Memory B cell (primary cell): ENCODE data around the gene LRMDA.

Experiments used
- ATAC-seq: fragments of 150-1000 bp; cut with Tn5 transposase; 2 replicates; pipeline ENCODE4 v1.10.0; 2021; ENCODE audit warnings: low read depth, mild to moderate bottlenecking, moderate library complexity
- DNase-seq, 2 donors: peaks; one replicate each; pipeline ENCODE4 v3.0.0; 2022; ENCODE audit warnings: low spot score in 2 of 2
- H3K27ac Mint-ChIP-seq: one replicate; pipeline ENCODE4 v1.8.0; 2022; ENCODE audit warnings: mild to moderate bottlenecking, moderate library complexity, mixed read lengths
- H3K27me3 Mint-ChIP-seq: one replicate; pipeline ENCODE4 v1.8.0; 2022; ENCODE audit warnings: mixed read lengths
- H3K36me3 Mint-ChIP-seq: one replicate; pipeline ENCODE4 v1.8.0; 2022; ENCODE audit warnings: mild to moderate bottlenecking, mixed read lengths
- H3K4me1 Mint-ChIP-seq: one replicate; pipeline ENCODE4 v1.8.0; 2022; ENCODE audit warnings: mixed read lengths
- H3K4me3 Mint-ChIP-seq: one replicate; pipeline ENCODE4 v1.8.0; 2022; ENCODE audit warnings: mild to moderate bottlenecking, moderate library complexity, mixed read lengths
- H3K9me3 Mint-ChIP-seq: one replicate; pipeline ENCODE4 v1.8.0; 2022; ENCODE audit warnings: mixed read lengths

Gene LRMDA

DNA sequence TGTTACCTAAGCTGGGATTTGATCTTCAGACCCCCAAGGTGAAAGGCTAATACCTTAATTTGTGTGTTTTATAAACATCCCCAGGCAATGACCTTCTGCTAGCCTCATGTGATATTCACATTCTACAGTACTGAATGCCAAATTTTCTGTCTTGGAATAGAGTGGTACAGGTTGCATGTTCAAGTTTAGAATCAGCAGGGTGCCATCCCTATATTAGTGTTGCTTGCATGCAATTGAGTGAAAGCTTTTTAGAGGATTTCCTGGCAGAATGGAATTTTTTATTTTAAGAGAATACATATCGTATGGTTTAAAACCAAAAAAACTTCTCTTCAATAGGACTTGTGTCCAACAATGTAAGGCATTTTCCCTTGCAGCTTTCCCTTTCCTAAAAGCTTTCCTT is 107.3 kb downstream of the LRMDA start:
- Mint-ChIP-seq H3K4me3 (no peak overlapping the region), H3K4me1 (no peaks in the 10 kb centered on the region)
- ATAC-seq, result no peak

DNA sequence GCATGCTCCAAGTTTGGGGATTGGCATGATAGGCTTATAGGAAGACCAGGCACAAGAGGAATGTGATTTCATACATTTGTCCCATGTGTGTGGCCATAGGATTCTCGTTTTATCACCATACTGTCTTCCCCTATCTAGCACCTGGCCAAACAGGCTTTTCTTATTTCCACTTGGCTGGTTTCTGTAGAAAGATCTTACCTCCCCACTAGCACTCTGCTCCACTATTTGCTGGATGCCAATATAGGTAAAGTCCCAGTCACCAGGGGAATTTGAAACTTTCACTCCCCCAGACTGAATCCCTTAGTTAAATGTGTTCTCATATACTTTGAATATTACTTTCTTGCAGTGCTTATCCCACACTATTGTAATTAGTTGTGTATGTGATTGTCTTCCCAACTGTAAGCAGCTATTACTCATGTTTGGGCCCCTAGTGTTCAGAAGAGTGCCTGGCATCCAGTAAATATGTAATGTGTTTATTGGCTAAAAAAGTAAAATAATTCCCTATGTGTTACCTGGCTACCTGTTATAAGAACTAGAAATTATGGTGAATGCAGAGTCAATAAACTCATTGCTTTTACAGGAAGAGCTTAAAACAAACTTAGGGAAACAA is 109.0 kb downstream of the LRMDA start:
- no peaks in the 10 kb centered on the region for H3K4me1 Mint-ChIP-seq
- peaks cover 5% of the 10 kb centered on the region for H3K27me3 Mint-ChIP-seq
- H3K27ac Mint-ChIP-seq, result no peak overlapping the region
- no peaks in the 10 kb centered on the region for H3K9me3 Mint-ChIP-seq
- DNase-seq, result no peak
- ATAC-seq, result no peak
- H3K36me3 Mint-ChIP-seq, result no peaks in the 10 kb centered on the region
- no peak overlapping the region for H3K4me3 Mint-ChIP-seq

More for the DNA sequence above, 107.3 kb downstream of the LRMDA start:
- Mint-ChIP-seq H3K27me3 (peaks cover 5% of the 10 kb centered on the region), H3K27ac (no peak overlapping the region), H3K9me3 (no peaks in the 10 kb centered on the region), H3K36me3 (no peaks in the 10 kb centered on the region)
- DNase-seq, result no peak

DNA sequence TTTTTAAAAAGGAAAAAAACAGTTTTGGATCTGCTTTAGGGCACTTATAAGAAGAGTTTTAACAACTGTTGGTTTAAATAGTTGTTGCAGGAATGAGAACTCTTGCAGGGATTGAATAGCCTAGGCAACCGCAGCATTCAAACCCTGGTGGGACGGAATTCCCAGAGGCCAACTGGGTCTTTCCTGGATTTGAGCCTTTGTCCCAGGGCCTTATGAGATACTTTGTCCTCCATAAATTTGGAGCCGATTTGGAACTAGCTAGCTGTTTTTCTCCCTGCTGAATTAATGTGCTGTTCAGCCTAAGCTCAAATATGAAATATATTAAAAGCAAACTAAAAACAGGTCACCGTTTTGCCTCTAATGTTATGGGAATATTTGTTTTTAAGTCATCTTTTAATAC is 109.6 kb downstream of the LRMDA start:
- Mint-ChIP-seq H3K27ac (no peak overlapping the region), H3K27me3 (peaks cover 5% of the 10 kb centered on the region), H3K36me3 (no peaks in the 10 kb centered on the region), H3K4me3 (no peak overlapping the region), H3K4me1 (no peaks in the 10 kb centered on the region), H3K9me3 (no peaks in the 10 kb centered on the region)
- ATAC-seq, result no peak
- no peak for DNase-seq

DNA sequence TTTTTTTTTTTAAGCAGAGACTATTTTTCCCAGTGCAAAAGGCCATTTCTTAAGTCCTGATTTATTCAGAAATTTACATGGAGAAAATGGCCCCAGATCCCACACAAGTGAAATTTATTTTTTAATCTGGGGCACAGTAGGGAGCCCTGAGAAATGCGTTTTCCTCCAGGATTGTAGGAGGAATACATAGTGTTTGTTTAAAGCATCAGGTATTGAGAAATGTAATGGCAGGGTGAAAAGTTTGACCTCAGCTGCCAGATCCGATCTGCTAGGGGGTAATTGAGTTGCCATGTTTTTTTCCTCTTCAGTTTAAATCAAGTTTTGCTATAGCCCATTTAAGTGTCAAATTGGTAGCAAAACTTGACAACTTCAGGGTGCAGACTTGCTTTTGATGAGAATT is 110.0 kb downstream of the LRMDA start:
- no peak for ATAC-seq
- DNase-seq, result no peak
- Mint-ChIP-seq H3K9me3 (no peaks in the 10 kb centered on the region), H3K4me1 (no peaks in the 10 kb centered on the region), H3K27me3 (peaks cover 5% of the 10 kb centered on the region), H3K36me3 (no peaks in the 10 kb centered on the region), H3K4me3 (no peak overlapping the region), H3K27ac (no peak overlapping the region)

DNA sequence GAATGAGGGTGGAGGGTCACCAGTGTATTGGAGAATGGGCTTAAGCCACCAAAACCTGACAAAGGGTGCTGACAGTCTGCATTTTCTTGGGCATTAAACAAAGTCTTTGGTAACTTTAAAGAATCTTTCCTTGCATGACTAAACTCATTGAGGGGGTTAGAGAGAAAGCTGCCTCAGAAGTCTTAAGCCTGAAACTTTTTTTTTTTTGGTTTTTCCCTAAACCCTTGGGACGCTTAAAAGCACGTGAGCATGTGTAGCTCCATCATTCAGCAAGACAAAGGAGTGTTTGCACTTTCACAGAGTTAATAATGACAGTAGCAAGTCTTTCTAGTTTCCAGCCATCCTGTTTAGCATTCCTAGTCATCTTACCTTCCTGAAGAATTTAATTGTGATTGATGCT is 110.7 kb downstream of the LRMDA start:
- H3K4me3 Mint-ChIP-seq, result no peak overlapping the region
- ATAC-seq, result no peak

DNA sequence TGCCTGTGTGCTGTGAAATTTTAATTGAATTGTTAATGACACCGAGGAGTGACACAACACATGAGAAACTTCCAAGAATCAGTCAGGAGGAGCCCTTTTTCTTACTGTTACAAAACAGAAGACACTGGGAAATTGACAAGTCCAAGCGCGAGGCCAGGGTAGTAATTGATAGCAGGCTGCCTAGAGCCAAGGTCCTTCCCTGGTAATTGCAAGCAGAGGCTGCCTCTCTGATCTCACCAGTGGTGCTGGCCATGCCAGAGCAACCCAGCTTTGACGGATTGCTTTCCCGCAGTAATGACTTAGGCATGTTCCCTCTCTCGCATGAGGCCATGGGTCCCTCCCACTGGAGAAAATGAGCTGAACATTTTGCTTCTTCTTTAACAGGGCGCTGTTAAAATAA is 111.5 kb downstream of the LRMDA start:
- Mint-ChIP-seq H3K4me3 (no peak overlapping the region), H3K27me3 (peaks cover 6% of the 10 kb centered on the region), H3K9me3 (no peaks in the 10 kb centered on the region), H3K36me3 (no peaks in the 10 kb centered on the region), H3K27ac (no peak overlapping the region), H3K4me1 (no peaks in the 10 kb centered on the region)
- DNase-seq (no peak), ATAC-seq (no peak)

More for the DNA sequence above, 110.7 kb downstream of the LRMDA start:
- peaks cover 6% of the 10 kb centered on the region for H3K27me3 Mint-ChIP-seq
- H3K9me3 Mint-ChIP-seq, result no peaks in the 10 kb centered on the region
- no peak for DNase-seq
- H3K27ac Mint-ChIP-seq, result no peak overlapping the region
- H3K4me1 Mint-ChIP-seq, result no peaks in the 10 kb centered on the region
- no peaks in the 10 kb centered on the region for H3K36me3 Mint-ChIP-seq

DNA sequence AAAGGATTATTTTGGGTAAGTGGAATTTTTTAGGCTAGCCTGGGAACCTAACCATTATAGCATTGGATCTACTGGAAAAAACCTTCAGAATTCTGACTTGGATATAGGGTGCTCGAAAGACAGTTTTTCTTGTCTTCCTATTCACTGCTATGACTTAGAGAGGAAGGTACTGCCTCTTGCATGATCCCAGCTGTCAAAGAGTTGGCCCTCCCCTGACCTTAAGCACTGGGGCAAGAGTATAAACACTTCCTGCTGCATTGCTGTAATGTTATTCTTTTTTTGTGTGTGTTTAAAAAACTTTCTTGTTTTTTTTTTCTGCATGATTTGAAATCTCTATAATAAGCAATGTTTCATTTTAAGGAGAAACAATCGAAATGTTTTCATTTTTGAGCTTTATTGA is 113.0 kb downstream of the LRMDA start:
- DNase-seq (no peak), ATAC-seq (no peak)
- no peak overlapping the region for H3K4me3 Mint-ChIP-seq
- no peak overlapping the region for H3K27ac Mint-ChIP-seq
- no peaks in the 10 kb centered on the region for H3K36me3 Mint-ChIP-seq
- no peaks in the 10 kb centered on the region for H3K9me3 Mint-ChIP-seq
- H3K4me1 Mint-ChIP-seq, result no peaks in the 10 kb centered on the region
- H3K27me3 Mint-ChIP-seq, result peaks cover 4% of the 10 kb centered on the region

DNA sequence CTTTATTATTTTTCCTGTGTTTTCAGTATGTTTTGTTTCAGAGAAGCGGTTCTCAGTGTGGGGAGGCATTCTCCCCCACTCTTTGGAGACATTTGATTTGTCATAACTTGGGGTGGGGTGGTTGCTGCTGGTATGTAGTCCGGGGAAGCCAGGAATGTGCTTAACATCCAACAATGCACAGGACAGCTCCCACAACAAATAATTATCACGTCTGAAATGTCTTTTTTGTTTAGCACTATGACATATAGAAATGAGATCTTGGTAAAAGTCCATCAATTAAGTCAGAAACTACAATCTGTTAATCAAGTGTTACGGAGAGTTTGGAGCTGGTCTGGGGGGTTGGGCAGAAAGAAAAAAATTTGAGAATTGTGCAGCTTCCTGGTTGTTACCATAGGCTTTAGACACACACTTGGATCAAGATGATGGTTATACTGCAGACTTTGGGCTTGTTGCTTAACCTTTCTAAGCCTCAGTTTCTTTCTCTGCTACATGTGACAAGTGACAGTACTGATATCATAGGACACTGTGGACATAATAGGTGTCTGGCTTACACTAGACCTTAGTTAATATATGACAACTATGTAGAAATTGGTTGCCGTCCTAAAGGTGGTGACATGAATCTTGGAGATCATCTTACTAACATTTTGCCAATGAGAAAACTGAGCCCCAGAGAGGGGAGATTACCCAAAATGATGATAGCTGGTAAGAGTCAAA is 113.7 kb downstream of the LRMDA start:
- no peak overlapping the region for H3K27ac Mint-ChIP-seq
- no peaks in the 10 kb centered on the region for H3K4me1 Mint-ChIP-seq
- H3K27me3 Mint-ChIP-seq, result peaks cover 4% of the 10 kb centered on the region
- DNase-seq (no peak), ATAC-seq (no peak)
- H3K36me3 Mint-ChIP-seq, result no peaks in the 10 kb centered on the region
- H3K4me3 Mint-ChIP-seq, result no peak overlapping the region
- H3K9me3 Mint-ChIP-seq, result no peaks in the 10 kb centered on the region

DNA sequence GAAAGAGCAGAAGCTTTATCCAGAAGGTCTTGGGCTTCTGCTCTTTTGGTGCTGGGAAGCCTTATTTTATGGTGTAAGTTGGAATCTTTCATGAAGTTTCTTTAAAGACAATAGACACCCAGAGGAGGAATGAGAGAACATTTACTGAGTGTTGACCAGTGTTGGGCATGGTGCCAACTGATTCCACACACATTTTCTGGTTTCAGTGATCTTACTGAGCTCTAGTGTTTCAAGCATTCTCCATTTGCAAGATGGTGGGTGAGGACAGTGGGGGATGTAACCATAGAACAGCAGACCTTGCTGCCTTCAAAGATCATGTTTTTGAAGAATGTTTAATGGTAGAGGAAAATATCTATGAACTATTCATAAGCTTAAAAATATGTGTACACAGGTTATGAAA is 114.6 kb downstream of the LRMDA start:
- H3K36me3 Mint-ChIP-seq, result no peaks in the 10 kb centered on the region
- DNase-seq (no peak), ATAC-seq (no peak)
- no peak overlapping the region for H3K27ac Mint-ChIP-seq
- H3K4me3 Mint-ChIP-seq, result no peak overlapping the region
- no peaks in the 10 kb centered on the region for H3K9me3 Mint-ChIP-seq
- no peaks in the 10 kb centered on the region for H3K4me1 Mint-ChIP-seq
- peaks cover 4% of the 10 kb centered on the region for H3K27me3 Mint-ChIP-seq

DNA sequence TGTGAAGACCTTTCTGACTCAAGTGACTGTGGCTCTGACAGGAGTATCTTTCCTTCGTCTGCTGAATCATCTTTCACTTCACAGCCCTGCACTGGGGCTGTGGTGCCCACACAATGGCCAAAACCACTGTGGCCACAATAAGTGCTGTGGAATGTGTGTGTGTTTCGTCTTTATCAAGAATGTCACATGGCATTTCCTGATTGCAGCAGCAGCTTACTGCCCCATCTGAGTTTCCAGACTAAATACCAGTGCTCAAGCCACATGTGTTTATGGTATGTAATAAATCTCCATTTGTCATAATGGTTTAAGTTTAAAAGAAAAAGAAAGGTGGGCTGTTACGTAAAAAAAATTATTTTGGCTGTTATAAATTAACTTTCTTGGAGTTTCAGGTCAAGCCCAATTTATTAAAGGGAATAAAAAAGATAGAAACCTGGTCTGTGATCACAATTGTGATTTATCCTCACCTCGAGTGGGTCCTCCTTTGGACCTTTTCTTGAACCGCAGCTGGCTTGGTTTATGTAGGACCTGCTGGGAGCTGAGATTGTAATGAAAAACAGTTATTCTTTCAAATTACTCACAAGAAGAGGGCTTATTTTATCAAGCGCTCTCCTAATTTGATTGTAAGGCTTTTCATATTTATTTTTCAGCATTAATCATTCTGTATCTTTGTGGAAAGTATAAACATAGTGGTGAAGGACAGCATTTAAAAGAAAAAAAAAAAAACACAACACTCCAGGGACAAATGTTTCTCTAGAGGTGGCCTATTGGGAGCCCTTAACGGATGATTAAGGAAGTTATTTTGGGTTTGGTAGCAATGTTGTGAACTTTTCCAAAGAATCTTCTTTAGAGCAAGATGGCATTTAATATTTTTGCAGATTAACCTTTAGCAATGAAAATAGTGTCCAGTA is 116.2 kb downstream of the LRMDA start:
- DNase-seq (no peak), ATAC-seq (no peak)
- Mint-ChIP-seq H3K4me3 (no peak overlapping the region), H3K4me1 (no peaks in the 10 kb centered on the region), H3K27ac (no peak overlapping the region), H3K27me3 (peaks cover 2% of the 10 kb centered on the region), H3K9me3 (peaks cover 4% of the 10 kb centered on the region), H3K36me3 (no peaks in the 10 kb centered on the region)

DNA sequence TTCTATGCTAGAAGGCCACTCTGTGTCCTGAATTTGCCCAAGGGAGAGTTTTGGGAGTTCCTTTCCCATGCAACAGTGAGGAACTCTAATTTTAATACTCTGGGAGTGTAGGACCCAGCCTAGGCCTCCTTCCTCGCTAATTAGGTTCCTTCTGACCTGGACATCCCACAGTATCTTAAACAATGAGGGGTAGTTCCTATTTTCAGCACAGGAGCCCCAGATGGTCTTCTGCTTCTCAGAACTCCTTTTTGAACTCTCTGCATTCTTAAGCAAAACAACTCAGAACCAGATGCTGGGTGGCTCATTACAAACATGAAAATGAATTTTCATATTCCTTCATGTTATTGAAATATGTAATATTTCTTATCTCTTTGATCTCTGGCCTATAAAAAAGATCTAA is 116.9 kb downstream of the LRMDA start:
- no peaks in the 10 kb centered on the region for H3K4me1 Mint-ChIP-seq
- H3K27ac Mint-ChIP-seq, result no peak overlapping the region
- peaks cover 4% of the 10 kb centered on the region for H3K9me3 Mint-ChIP-seq
- DNase-seq (no peak), ATAC-seq (no peak)
- H3K36me3 Mint-ChIP-seq, result no peaks in the 10 kb centered on the region
- H3K27me3 Mint-ChIP-seq, result peaks cover 2% of the 10 kb centered on the region
- H3K4me3 Mint-ChIP-seq, result no peak overlapping the region

DNA sequence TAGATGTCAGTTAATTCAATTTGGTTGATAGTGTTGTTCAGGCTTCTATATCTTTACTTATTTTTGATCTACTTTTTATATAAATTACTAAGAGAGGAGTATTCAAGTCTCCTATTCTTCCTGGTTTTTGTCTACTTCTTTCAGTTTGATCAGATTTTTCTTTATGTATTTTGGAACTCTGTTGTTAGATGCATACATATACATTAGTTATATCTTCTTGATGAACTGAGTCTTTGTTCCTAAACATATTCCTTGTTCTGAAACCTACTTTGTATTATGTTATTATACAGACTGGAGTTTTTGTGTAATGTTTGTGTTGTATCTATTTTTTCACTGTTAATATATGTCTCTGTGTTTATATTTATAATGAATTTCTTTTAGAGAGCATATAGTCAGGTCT is 118.8 kb downstream of the LRMDA start:
- Mint-ChIP-seq H3K9me3 (peaks cover 4% of the 10 kb centered on the region), H3K27me3 (peaks cover 2% of the 10 kb centered on the region)
- DNase-seq, result no peak

DNA sequence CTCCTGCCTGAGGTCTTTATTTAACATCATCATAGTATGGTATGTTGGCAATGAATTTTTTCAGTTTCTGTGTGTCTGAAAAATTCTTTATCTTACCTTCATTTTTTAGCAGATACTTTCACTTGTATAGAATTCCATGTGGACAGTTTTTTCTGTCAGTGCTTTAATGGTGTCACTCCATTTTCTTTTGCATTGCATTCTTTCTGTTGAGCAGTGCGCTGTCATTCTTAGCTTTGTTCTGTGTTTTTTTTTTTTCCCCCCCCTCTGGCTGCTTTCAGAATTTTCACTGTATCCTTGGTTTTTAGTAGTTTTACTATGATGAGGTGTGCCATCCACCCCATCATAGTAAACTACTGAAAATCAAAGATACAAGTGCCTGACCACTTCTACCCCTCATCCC is 120.7 kb downstream of the LRMDA start:
- Mint-ChIP-seq H3K9me3 (peaks cover 4% of the 10 kb centered on the region), H3K4me1 (no peaks in the 10 kb centered on the region), H3K4me3 (no peak overlapping the region), H3K27ac (no peak overlapping the region), H3K36me3 (no peaks in the 10 kb centered on the region), H3K27me3 (no peaks in the 10 kb centered on the region)
- no peak for DNase-seq
- no peak for ATAC-seq

More for the DNA sequence above, 118.8 kb downstream of the LRMDA start:
- ATAC-seq, result no peak
- Mint-ChIP-seq H3K4me3 (no peak overlapping the region), H3K4me1 (no peaks in the 10 kb centered on the region), H3K27ac (no peak overlapping the region), H3K36me3 (no peaks in the 10 kb centered on the region)

DNA sequence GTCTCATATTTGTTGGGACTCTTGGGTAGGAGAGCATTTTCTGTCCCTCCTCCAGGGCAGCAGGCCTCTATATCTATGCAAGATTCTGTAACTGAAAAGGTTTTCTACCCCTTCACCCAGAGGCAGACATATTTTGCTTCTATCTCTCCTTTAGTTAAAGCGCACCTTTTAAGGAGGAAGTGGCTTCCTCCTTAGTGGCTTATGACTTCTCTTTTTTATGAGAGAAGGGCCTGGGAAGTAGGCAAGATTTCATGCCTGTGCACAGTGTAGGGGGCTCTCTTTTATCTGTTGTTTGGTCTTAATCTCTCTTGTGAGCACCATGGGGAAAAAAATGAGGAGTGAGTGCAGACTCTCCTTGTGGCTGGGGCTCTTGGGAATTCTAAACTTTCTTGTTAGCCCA is 122.1 kb downstream of the LRMDA start:
- Mint-ChIP-seq H3K4me3 (no peak overlapping the region), H3K27ac (no peak overlapping the region)

More for the DNA sequence above, 122.1 kb downstream of the LRMDA start:
- ATAC-seq, result no peak
- H3K4me1 Mint-ChIP-seq, result no peaks in the 10 kb centered on the region
- DNase-seq, result no peak
- H3K27me3 Mint-ChIP-seq, result no peaks in the 10 kb centered on the region
- no peaks in the 10 kb centered on the region for H3K36me3 Mint-ChIP-seq
- H3K9me3 Mint-ChIP-seq, result peaks cover 6% of the 10 kb centered on the region
